HL-60 (cell line): ENCODE data around the gene RAB18.
"Not testable (repeated sequence)": the region's sequence is repeated elsewhere in the genome, so short reads cannot be mapped to it uniquely, and the experiment has no call there.

Experiments used
- DNase-seq, 2 experiments: peaks; one replicate each; pipeline ENCODE4 v3.0.0-alpha.2; 2010 to 2020; ENCODE audit warnings: low read depth in 1 of 2, low spot score in 1 of 2
- H3K27ac ChIP-seq: fragments of 250-450 bp; sonication (Bioruptor Pico); replicated peaks from 2 replicates; pipeline ENCODE4 v1.5.1; 2020; ENCODE audit warnings: mild to moderate bottlenecking, moderate library complexity
- H3K27me3 ChIP-seq: fragments of 250-450 bp; sonication (Bioruptor Pico); 2 replicates; pipeline ENCODE4 v1.5.1; 2021; ENCODE audit warnings: mild to moderate bottlenecking, moderate library complexity; ENCODE audit not compliant: insufficient read depth, poor library complexity, severe bottlenecking
- H3K4me3 ChIP-seq: replicated peaks from 2 replicates; pipeline ENCODE4 v1.5.1; 2011; ENCODE audit warnings: mild to moderate bottlenecking, control low read depth, low read length; ENCODE audit not compliant: insufficient read depth
- GABPA ChIP-seq: IDR thresholded peaks from 2 replicates; pipeline ENCODE4 v1.6.1; 2012; ENCODE audit warnings: low read depth
- POLR2AphosphoS5 ChIP-seq: IDR thresholded peaks from 2 replicates; pipeline ENCODE4 v1.6.1; 2012; ENCODE audit warnings: low read depth
- REST ChIP-seq: IDR thresholded peaks from 2 replicates; pipeline ENCODE4 v1.6.1; 2012; ENCODE audit warnings: low read depth; ENCODE audit not compliant: insufficient replicate concordance
- SPI1 ChIP-seq: IDR thresholded peaks from 2 replicates; pipeline ENCODE4 v1.6.1; 2012; ENCODE audit warnings: low read depth, mild to moderate bottlenecking, borderline replicate concordance
- TF ChIP-seq, protein P1 (sequence below): IDR thresholded peaks from one replicate; pipeline ENCODE4 v1.5.1; 2011; ENCODE audit warnings: low read length, control low read depth, inconsistent platforms; ENCODE audit not compliant: insufficient read depth

The RAB18 gene

DNA sequence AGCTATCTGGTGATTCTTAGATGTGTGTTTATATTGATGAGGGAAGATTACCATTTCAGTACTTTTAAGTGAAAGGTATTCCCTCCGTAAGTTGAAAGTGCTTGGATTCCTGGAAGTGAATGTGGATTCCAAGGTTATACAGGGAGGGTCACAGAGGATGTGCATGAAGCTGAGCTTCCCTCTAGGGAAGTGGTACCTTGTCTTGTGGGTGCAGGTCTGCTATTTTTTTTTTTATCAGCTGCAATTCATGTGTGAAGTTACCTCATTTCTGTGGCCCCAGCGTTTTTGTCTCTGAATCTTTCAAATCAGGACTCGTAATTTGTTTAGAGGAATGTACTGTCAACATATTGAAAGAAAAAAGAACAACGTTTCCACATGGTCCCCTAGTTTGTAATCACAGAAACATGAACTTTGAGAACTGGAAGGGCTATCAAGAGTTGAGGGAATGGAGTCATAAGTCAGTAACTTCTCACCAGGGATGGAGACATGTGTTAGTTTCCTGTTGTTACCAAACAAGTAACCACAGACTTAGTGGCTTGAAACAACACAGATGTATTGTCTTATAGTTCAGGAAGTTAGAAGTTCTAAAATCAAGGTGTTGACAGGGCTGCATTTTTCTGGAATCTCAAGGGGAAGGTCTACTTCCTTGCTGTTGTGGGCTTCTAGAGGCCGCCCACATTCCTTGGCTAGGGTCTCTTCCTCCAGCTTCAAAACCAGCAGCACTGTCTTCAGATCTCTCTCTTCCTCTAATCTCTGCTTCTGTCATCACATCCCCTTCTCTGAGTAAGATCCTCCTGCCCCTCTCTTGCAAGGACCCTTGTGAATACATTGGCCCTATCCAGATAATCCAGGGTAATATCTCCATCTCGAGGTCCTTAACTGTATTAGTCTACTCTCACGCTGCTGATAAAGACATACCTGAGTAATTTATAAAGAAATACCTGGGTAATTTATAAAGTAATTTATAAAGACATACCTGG lies 64.4 kb downstream of the RAB18 start:
- TF ChIP-seq, protein P1, sequence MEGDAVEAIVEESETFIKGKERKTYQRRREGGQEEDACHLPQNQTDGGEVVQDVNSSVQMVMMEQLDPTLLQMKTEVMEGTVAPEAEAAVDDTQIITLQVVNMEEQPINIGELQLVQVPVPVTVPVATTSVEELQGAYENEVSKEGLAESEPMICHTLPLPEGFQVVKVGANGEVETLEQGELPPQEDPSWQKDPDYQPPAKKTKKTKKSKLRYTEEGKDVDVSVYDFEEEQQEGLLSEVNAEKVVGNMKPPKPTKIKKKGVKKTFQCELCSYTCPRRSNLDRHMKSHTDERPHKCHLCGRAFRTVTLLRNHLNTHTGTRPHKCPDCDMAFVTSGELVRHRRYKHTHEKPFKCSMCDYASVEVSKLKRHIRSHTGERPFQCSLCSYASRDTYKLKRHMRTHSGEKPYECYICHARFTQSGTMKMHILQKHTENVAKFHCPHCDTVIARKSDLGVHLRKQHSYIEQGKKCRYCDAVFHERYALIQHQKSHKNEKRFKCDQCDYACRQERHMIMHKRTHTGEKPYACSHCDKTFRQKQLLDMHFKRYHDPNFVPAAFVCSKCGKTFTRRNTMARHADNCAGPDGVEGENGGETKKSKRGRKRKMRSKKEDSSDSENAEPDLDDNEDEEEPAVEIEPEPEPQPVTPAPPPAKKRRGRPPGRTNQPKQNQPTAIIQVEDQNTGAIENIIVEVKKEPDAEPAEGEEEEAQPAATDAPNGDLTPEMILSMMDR = no peak
- no peak for TF ChIP-seq SPI1
- no peak for TF ChIP-seq POLR2AphosphoS5
- TF ChIP-seq REST = no peak
- TF ChIP-seq GABPA = no peak
- Histone ChIP-seq H3K27ac (no peak overlapping the region), H3K4me3 (no peak overlapping the region), H3K27me3 (no peaks in the 10 kb centered on the region)
- DNase-seq = peak in 1 of 2 experiments; percentile 14

DNA sequence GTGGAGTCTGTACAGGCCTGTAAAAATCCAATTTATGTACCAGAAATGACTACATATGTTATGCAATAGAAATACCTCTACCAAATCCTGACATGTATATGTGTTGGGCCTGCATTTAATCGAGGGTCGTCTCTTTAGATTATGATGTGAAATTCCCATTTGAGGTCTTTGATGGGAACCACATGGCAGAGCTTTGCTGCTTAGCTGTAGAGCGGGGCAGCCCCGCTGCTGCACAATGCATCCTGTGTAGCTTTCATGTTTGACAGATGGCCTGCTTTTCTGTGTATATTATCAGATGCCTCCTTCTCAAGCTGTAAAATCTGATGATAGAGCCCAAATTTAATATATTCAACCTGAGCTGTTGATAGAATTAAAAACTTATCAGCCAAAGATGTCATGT lies 65.8 kb downstream of the RAB18 start:
- Histone ChIP-seq H3K27ac (no peak overlapping the region), H3K27me3 (no peaks in the 10 kb centered on the region), H3K4me3 (no peak overlapping the region)
- TF ChIP-seq POLR2AphosphoS5 (no peak), SPI1 (no peak), GABPA (no peak), REST (no peak)
- TF ChIP-seq, protein P1 = no peak
- no peak for DNase-seq

DNA sequence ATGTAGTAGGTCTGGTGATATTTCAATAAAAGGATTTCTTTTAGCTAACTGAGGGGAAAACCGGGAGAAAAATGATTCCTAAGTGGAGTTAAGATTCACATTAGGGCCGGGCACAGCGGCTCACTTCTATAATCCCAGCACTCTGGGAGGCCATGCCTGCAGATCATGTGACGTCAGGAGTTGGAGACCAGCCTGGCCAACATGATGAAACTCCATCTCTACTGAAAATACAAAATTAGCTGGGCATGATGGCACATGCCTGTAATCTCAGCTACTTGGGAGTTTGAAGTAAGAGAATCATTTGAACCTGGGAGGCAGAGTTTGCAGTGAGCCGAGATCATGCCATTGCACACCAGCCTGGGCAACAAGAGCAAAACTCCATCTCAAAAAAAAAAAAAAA lies 72.9 kb downstream of the RAB18 start:
- H3K27me3 ChIP-seq, H3K4me3 ChIP-seq, H3K27ac ChIP-seq, DNase-seq: not testable (repeated sequence)

DNA sequence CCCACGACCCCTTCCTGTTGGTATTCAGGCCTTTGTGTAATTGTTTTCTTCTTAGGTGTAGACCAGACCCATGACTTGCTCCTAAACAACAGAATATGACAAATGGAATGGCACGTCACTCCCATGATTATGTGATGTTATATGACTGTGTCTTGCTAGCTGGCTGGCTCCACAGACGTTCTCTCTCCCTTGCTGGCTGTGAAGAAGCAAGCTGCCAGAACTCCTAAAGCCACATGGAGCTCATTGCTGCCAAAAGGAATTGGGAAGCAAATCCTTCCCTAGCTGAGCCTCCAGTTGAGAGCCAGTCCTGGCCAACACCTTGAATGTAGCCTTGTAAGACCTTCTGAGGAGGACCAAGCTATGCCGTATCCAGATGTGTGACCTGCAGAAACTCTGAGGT lies 74.2 kb downstream of the RAB18 start:
- H3K4me3 ChIP-seq = no peak overlapping the region
- no peak overlapping the region for H3K27ac ChIP-seq
- TF ChIP-seq POLR2AphosphoS5 = no peak
- no peak for TF ChIP-seq REST
- TF ChIP-seq, protein P1 = no peak
- TF ChIP-seq GABPA = no peak
- TF ChIP-seq SPI1 = no peak
- DNase-seq = no peak
- no peaks in the 10 kb centered on the region for H3K27me3 ChIP-seq
